Fibroblast of lung (primary cell): Measurements from ENCODE around the gene USP32.

Experiments
- EZH2 ChIP-seq: IDR thresholded peaks from 2 replicates; pipeline ENCODE4 v1.5.1; 2012; ENCODE audit warnings: low read length, control low read depth, mild to moderate bottlenecking; ENCODE audit errors: missing control alignments
- TF ChIP-seq, protein P1 (sequence below), 2 donors: IDR thresholded peaks in 1 of 2; conservative IDR thresholded peaks in 1 of 2; 1 replicate in 1 of 2; 2 replicates in 1 of 2; pipeline ENCODE4 v1.5.1; 2011 to 2012; ENCODE audit warnings: low read length in 2 of 2, control low read depth in 1 of 2, inconsistent platforms in 1 of 2, low read depth in 1 of 2, mild to moderate bottlenecking in 1 of 2

DNA sequence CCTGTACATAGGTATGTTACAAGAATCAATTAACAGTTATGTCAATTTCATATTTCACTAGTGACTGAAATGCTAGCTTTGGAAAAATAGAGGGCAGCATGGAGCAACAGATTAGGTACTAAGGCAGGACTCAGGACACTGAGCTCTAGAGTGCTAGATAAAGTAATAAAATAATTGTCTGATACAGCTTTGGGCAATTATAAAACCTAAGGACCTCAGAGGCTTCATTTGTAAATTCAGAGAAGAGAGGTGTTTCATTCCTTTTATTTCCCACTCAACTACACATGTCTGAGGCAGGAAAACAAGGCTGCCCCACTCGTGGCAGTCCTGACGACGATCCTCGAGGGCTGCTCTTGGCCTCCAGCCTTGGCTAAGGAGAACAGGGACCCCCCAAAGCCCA lies 160.7 kb downstream of the USP32 start:
- TF ChIP-seq EZH2, result no peak
- TF ChIP-seq, protein P1, sequence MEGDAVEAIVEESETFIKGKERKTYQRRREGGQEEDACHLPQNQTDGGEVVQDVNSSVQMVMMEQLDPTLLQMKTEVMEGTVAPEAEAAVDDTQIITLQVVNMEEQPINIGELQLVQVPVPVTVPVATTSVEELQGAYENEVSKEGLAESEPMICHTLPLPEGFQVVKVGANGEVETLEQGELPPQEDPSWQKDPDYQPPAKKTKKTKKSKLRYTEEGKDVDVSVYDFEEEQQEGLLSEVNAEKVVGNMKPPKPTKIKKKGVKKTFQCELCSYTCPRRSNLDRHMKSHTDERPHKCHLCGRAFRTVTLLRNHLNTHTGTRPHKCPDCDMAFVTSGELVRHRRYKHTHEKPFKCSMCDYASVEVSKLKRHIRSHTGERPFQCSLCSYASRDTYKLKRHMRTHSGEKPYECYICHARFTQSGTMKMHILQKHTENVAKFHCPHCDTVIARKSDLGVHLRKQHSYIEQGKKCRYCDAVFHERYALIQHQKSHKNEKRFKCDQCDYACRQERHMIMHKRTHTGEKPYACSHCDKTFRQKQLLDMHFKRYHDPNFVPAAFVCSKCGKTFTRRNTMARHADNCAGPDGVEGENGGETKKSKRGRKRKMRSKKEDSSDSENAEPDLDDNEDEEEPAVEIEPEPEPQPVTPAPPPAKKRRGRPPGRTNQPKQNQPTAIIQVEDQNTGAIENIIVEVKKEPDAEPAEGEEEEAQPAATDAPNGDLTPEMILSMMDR (conservative IDR thresholded peaks at IDR 0.05 in 1 of 2, IDR thresholded peaks at IDR 0.05 in 1 of 2; ENCODE audit: low read depth in 1 of 2, low read length in 2 of 2), result peak; percentile 40 to 58
